K562 (cell line): ENCODE data around the gene FGF21. TPM values are rescaled to one million over a fixed set of nuclear protein-coding genes. Genes with fewer than 3 reads are reported as not detected.

Experiments used
- ATAC-seq: fragments of 200-7000 bp; cut with Tn5 transposase; 3 replicates; pipeline ENCODE4 v1.9.1; 2020; ENCODE audit warnings: moderate library complexity
- BruUV-seq: library from RNA; stranded (reverse); fragments of 400-500 nt; replicated peaks from 2 replicates; lab custom pipeline; 2021; lab: Mats Ljungman, UMichigan
- CTCF ChIA-PET: fragments of 300-600 bp; formaldehyde crosslinking; extraction: SDS; loops from one replicate; lab custom pipeline; 2021; ENCODE audit warnings: low intra/inter-chr PET ratio; lab: Yijun Ruan, JAX
- POLR2A ChIA-PET: fragments of 300-600, 350-650 bp; sonication (Branson Sonifier 250); formaldehyde crosslinking; extraction: SDS; loops from one replicate; lab custom pipeline; 2021; ENCODE audit warnings: antibody characterized with exemption, inconsistent platforms; lab: Yijun Ruan, JAX
- DNase-seq, 4 experiments: peaks; one replicate each; pipeline versions ENCODE4 v3.0.0 to v3.0.0-alpha.2; 2011 to 2018; ENCODE audit warnings: low spot score in 3 of 4, mixed read lengths in 3 of 4; ENCODE audit errors: extremely low read depth in 1 of 4
- FAIRE-seq: peaks from 2 replicates; lab custom pipeline; 2011; peaks lifted over from hg19 to GRCh38; lab: Jason Lieb, UNC
- H2AFZ ChIP-seq: 2 replicates; pipeline ENCODE4 v1.6.0; 2011; ENCODE audit warnings: low read depth, low read length, control low read depth, inconsistent platforms
- H3K27ac ChIP-seq: fragments of 200-600 bp; 3 replicates; pipeline ENCODE4 v1.8.0; 2011; ENCODE audit warnings: low read depth, mild to moderate bottlenecking, control low read depth, inconsistent platforms, low read length, moderate library complexity, mixed read lengths; ENCODE audit errors: extremely low read depth
- H3K27me3 ChIP-seq, 2 experiments: fragments of 300-600 bp in 1 of 2; 2 replicates in 1 of 2; 3 replicates in 1 of 2; pipeline versions ENCODE4 v1.6.0 to v1.8.0; 2011; ENCODE audit warnings: inconsistent platforms in 2 of 2, low read length in 2 of 2, mild to moderate bottlenecking in 1 of 2, mixed read lengths in 1 of 2, moderate library complexity in 1 of 2; ENCODE audit not compliant: control insufficient read depth in 2 of 2, insufficient read depth in 2 of 2
- H3K36me3 ChIP-seq: fragments of 300-600 bp; 3 replicates; pipeline ENCODE4 v1.8.0; 2011; ENCODE audit warnings: mild to moderate bottlenecking, low read length, inconsistent platforms; ENCODE audit not compliant: control insufficient read depth, insufficient read depth
- H3K4me1 ChIP-seq, 2 experiments: fragments of 200-600 bp in 1 of 2; replicated peaks in 1 of 2; 2 replicates in 1 of 2; 3 replicates in 1 of 2; pipeline versions ENCODE4 v1.5.1 to v1.8.0; 2011; ENCODE audit warnings: inconsistent platforms in 2 of 2, low read length in 2 of 2, mild to moderate bottlenecking in 1 of 2, mixed read lengths in 1 of 2, moderate library complexity in 1 of 2; ENCODE audit not compliant: control insufficient read depth in 2 of 2, insufficient read depth in 2 of 2
- H3K4me2 ChIP-seq: 2 replicates; pipeline ENCODE4 v1.6.1; 2011; ENCODE audit warnings: low read length, control low read depth, inconsistent platforms, mixed read lengths; ENCODE audit not compliant: insufficient read depth
- H3K4me3 ChIP-seq: fragments of 200-600 bp; sonication (generic), shearing (Covaris generic); 2 replicates; pipeline ENCODE4 v1.5.1; 2016; ENCODE audit warnings: control low read depth, inconsistent platforms
- H3K79me2 ChIP-seq: fragments of 200-600 bp; 3 replicates; pipeline ENCODE4 v1.8.0; 2011; ENCODE audit warnings: low read length, inconsistent platforms; ENCODE audit not compliant: control insufficient read depth, insufficient read depth
- H3K9ac ChIP-seq, 2 experiments: 2 replicates each; pipeline versions ENCODE4 v1.6.0 to v1.6.1; 2011; ENCODE audit warnings: low read depth in 2 of 2, low read length in 2 of 2, control low read depth in 1 of 2, inconsistent platforms in 1 of 2, mild to moderate bottlenecking in 1 of 2, mixed read lengths in 1 of 2; ENCODE audit not compliant: insufficient read depth in 1 of 2
- H3K9me1 ChIP-seq: one replicate; pipeline ENCODE4 v1.6.0; 2011; ENCODE audit warnings: inconsistent platforms, mild to moderate bottlenecking, low read length, moderate library complexity; ENCODE audit not compliant: control insufficient read depth, insufficient read depth
- H3K9me3 ChIP-seq: replicated peaks from 2 replicates; pipeline ENCODE4 v1.5.1; 2011; ENCODE audit warnings: low read depth, low read length, inconsistent platforms; ENCODE audit not compliant: control insufficient read depth, insufficient read depth
- H4K20me1 ChIP-seq: replicated peaks from 2 replicates; pipeline ENCODE4 v1.6.1; 2011; ENCODE audit warnings: low read length, inconsistent platforms, mixed read lengths; ENCODE audit not compliant: control insufficient read depth, insufficient read depth
- CBX3 ChIP-seq, 2 experiments: IDR thresholded peaks; 1 replicate in 1 of 2; 2 replicates in 1 of 2; pipeline ENCODE4 v1.6.1; 2012; ENCODE audit warnings: inconsistent platforms in 2 of 2, low read length in 2 of 2, borderline replicate concordance in 1 of 2, control low read depth in 1 of 2
- FUS ChIP-seq: fragments of 200-400 bp; formaldehyde crosslinking; optimal IDR thresholded peaks from 2 replicates; pipeline ENCODE3; 2017; ENCODE audit warnings: low read depth, low read length
- JUN ChIP-seq, 2 experiments: sonication (generic) in 1 of 2; formaldehyde crosslinking in 1 of 2; IDR thresholded peaks; 2 replicates each; pipeline versions ENCODE4 v1.6.1 to v1.8.0; 2012 to 2022; ENCODE audit warnings: borderline replicate concordance in 2 of 2, mild to moderate bottlenecking in 2 of 2, improper control_type of control experiment in 1 of 2, low read depth in 1 of 2, low read length in 1 of 2, missing genetic modification reagents in 1 of 2
- ZFX ChIP-seq: sonication (generic); formaldehyde crosslinking; IDR thresholded peaks from 2 replicates; pipeline ENCODE4 v1.8.0; 2022; ENCODE audit warnings: mild to moderate bottlenecking, missing genetic modification reagents, moderate library complexity
- WGBS: fragments of 100-300 bp; shearing (Covaris generic); methylation state at CpG from one replicate; pipeline ENCODE4 v1.1.6; 2016; ENCODE audit warnings: low coverage, mixed read lengths; ENCODE audit not compliant: insufficient coverage; ENCODE audit errors: missing lambda C conversion rate; 5-methylcytosine and 5-hydroxymethylcytosine counted together
- in situ Hi-C: fragments of 300-500 bp; cut with MboI; formaldehyde crosslinking; loops from 4 replicates; pipeline ENCODE4 v1.15.0; 2018; ENCODE audit warnings: inconsistent platforms, mixed read lengths
- intact Hi-C: fragments of 100-400 bp; cut with micrococcal nuclease; formaldehyde crosslinking; loops from 2 replicates; pipeline ENCODE4 v1.14.2; 2022
- polyA plus RNA-seq, 8 experiments: library from polyadenylated mRNA; depleted of rRNA in 4 of 8; stranded (reverse) in 5 of 8; unstranded in 3 of 8; fragments of >200 nt; fragmentation: Nextera tagmentation in 2 of 8; fragmentation: Illumina TruSeq in 1 of 8; extraction: Ambion mirVana in 2 of 8; extraction: Trizol in 1 of 8; gene quantifications; 2 replicates each; pipeline versions ENCODE4 v1.2.1 to v1.2.3, GENCODE V29; 2011 to 2014; ENCODE audit warnings: inconsistent platforms in 1 of 8, missing spikeins in 1 of 8
- total RNA-seq, 7 experiments: library from RNA; depleted of rRNA in 6 of 7; stranded (reverse); fragments of >200 nt in 6 of 7; fragmentation: Illumina TruSeq in 2 of 7; extraction: Trizol in 2 of 7; gene quantifications; 2 replicates each; pipeline versions ENCODE4 v1.2.1 to v1.2.3, GENCODE V29; 2011 to 2021; ENCODE audit warnings: low replicate concordance in 1 of 7
- TF ChIP-seq, protein P1 (sequence below): sonication (generic); formaldehyde crosslinking; IDR thresholded peaks from 2 replicates; pipeline ENCODE4 v1.9.0; 2022; ENCODE audit warnings: mild to moderate bottlenecking, missing genetic modification reagents
- TF ChIP-seq, protein P2 (sequence below): fragments of 450-650 bp; IDR thresholded peaks from 2 replicates; pipeline ENCODE4 v1.6.1; 2017; ENCODE audit warnings: antibody characterized with exemption, mild to moderate bottlenecking
- TF ChIP-seq, protein P3 (sequence below): IDR thresholded peaks from 2 replicates; pipeline ENCODE4 v1.6.1; 2011; ENCODE audit warnings: borderline replicate concordance, low read depth, mild to moderate bottlenecking, moderate library complexity, low read length; ENCODE audit not compliant: insufficient read depth, poor library complexity, severe bottlenecking
- TF ChIP-seq, protein P4 (sequence below), 2 experiments: fragments of 450-650 bp; IDR thresholded peaks; 2 replicates each; pipeline ENCODE4 v1.6.1; 2016

Gene FGF21
- total and polyA plus RNA-seq, 9 of the 15 experiments (the other 6 are each of a cell fraction or from before 2014, with no cell fraction given): 0.04 to 0.77 (median 0.09) TPM; not detected in 6

DNA sequence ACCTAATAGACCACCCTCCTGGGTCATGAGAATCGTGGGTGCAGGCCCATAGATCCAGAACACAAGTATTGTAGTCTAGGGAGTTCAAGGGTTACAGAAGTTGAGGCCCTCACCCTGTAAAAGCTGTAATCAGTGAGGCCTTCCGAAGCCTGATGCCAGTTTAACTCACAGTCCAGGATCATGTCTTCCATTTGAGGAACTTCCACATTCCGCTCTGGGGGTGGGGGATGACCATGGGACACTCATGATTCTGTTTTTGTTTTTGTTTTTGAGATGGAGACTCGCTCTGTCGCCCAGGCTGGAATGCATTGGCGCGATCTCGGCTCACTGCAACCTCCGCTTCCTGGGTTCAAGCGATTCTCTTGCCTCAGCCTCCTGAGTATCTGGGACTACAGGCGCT, 13.2 kb upstream of the FGF21 start:
- Histone ChIP-seq H3K4me2 (peak overlapping the region; percentile 89), H3K9me1 (peaks cover 3% of the 10 kb centered on the region), H3K9ac (peak overlapping the region; percentile 71 to 95), H4K20me1 (no peaks in the 10 kb centered on the region), H3K27ac (peak overlapping the region; percentile 82), H3K9me3 (no peaks in the 10 kb centered on the region), H3K4me3 (peak overlapping the region; percentile 13), H3K79me2 (peaks cover 8% of the 10 kb centered on the region; the same call in 2 of the 3 replicates), H3K27me3 (no peaks in the 10 kb centered on the region), H3K36me3 (no peaks in the 10 kb centered on the region), H2AFZ (peak overlapping the region; percentile 77), H3K4me1 (peaks cover 47 to 49% of the 10 kb centered on the region in 2 experiments)
- 78% methylated on average over 9 of the region's 11 CpGs for WGBS
- ATAC-seq (no peak), DNase-seq (no peak), FAIRE-seq (no peak)
- POLR2A ChIA-PET: interaction anchor here (0.6 to 0.7 kb wide), 2 partner anchors 42 to 139 kb away, joined by 3 read pairs; no protein-coding TSS in a partner anchor
- in situ Hi-C loops (loop anchor here (5.0 kb wide), 1 partner anchor 95 kb away; the partner anchor contains the start of gene CA11), intact Hi-C loops (no loop called here)
- no TSS peak for BruUV-seq
- CTCF ChIA-PET: interaction anchor here (0.6 kb wide), 2 partner anchors 104 to 196 kb away, joined by 3 read pairs; no protein-coding TSS in a partner anchor
- TF ChIP-seq, protein P1, sequence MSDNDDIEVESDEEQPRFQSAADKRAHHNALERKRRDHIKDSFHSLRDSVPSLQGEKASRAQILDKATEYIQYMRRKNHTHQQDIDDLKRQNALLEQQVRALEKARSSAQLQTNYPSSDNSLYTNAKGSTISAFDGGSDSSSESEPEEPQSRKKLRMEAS: 0 out of 2 replicates have a peak, but pooled peaks have one; percentile 0
- TF ChIP-seq, protein P2, sequence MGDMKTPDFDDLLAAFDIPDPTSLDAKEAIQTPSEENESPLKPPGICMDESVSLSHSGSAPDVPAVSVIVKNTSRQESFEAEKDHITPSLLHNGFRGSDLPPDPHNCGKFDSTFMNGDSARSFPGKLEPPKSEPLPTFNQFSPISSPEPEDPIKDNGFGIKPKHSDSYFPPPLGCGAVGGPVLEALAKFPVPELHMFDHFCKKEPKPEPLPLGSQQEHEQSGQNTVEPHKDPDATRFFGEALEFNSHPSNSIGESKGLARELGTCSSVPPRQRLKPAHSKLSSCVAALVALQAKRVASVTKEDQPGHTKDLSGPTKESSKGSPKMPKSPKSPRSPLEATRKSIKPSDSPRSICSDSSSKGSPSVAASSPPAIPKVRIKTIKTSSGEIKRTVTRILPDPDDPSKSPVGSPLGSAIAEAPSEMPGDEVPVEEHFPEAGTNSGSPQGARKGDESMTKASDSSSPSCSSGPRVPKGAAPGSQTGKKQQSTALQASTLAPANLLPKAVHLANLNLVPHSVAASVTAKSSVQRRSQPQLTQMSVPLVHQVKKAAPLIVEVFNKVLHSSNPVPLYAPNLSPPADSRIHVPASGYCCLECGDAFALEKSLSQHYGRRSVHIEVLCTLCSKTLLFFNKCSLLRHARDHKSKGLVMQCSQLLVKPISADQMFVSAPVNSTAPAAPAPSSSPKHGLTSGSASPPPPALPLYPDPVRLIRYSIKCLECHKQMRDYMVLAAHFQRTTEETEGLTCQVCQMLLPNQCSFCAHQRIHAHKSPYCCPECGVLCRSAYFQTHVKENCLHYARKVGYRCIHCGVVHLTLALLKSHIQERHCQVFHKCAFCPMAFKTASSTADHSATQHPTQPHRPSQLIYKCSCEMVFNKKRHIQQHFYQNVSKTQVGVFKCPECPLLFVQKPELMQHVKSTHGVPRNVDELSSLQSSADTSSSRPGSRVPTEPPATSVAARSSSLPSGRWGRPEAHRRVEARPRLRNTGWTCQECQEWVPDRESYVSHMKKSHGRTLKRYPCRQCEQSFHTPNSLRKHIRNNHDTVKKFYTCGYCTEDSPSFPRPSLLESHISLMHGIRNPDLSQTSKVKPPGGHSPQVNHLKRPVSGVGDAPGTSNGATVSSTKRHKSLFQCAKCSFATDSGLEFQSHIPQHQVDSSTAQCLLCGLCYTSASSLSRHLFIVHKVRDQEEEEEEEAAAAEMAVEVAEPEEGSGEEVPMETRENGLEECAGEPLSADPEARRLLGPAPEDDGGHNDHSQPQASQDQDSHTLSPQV: peak; percentile 28; the same call in 1 of the 2 replicates
- TF ChIP-seq JUN (IDR thresholded peaks at IDR 0.05; ENCODE audit: borderline replicate concordance, low read depth, low read length) (no peak), JUN (CRISPR knock-in tag; IDR thresholded peaks at IDR 0.05; ENCODE audit: borderline replicate concordance) (0 out of 2 replicates have a peak, but pooled peaks have one; percentile 32), FUS (no peak), CBX3 (IDR thresholded peaks at IDR 0.05; ENCODE audit: borderline replicate concordance in 1 of 2, low read length in 2 of 2) (0 out of 3 replicates have a peak, but pooled peaks of 1 of the 2 experiments have one; percentile 1), ZFX (peak; percentile 7; the same call in 1 of the 2 replicates)
- TF ChIP-seq, protein P3, sequence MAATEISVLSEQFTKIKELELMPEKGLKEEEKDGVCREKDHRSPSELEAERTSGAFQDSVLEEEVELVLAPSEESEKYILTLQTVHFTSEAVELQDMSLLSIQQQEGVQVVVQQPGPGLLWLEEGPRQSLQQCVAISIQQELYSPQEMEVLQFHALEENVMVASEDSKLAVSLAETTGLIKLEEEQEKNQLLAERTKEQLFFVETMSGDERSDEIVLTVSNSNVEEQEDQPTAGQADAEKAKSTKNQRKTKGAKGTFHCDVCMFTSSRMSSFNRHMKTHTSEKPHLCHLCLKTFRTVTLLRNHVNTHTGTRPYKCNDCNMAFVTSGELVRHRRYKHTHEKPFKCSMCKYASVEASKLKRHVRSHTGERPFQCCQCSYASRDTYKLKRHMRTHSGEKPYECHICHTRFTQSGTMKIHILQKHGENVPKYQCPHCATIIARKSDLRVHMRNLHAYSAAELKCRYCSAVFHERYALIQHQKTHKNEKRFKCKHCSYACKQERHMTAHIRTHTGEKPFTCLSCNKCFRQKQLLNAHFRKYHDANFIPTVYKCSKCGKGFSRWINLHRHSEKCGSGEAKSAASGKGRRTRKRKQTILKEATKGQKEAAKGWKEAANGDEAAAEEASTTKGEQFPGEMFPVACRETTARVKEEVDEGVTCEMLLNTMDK: no peak
- TF ChIP-seq, protein P4, sequence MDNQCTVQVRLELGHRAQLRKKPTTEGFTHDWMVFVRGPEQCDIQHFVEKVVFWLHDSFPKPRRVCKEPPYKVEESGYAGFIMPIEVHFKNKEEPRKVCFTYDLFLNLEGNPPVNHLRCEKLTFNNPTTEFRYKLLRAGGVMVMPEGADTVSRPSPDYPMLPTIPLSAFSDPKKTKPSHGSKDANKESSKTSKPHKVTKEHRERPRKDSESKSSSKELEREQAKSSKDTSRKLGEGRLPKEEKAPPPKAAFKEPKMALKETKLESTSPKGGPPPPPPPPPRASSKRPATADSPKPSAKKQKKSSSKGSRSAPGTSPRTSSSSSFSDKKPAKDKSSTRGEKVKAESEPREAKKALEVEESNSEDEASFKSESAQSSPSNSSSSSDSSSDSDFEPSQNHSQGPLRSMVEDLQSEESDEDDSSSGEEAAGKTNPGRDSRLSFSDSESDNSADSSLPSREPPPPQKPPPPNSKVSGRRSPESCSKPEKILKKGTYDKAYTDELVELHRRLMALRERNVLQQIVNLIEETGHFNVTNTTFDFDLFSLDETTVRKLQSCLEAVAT (IDR thresholded peaks at IDR 0.05): peak in 1 of 2 experiments; percentile 75; a peak in 1 of 4 replicates
